ENCODE results near the gene PSMD1.

DNA sequence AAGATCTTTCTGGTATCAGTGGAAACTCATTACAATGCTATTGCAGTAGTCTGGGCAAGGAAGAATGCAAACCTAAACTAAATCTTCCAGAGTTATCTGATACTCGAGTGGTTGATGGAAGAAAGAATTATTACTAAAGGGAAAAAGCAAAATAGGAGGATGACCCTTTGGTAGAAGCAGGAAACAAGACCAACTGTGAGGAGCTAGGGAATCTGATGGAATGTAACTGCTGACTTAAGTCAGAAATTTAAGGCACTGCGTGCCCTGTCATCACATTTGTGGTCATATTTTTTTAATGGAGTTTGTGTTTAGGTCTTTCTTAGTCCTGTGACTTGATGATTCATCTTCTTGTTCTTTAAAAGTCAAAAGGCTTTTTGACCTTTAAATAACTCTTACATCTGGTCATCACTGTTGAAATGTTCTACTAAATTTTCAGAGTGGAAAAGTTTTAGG lies 105.2 kb downstream of the PSMD1 start:
- TF ChIP-seq RAD21 (conservative IDR thresholded peaks at IDR 0.05) = no peak
- TF ChIP-seq, protein P1, sequence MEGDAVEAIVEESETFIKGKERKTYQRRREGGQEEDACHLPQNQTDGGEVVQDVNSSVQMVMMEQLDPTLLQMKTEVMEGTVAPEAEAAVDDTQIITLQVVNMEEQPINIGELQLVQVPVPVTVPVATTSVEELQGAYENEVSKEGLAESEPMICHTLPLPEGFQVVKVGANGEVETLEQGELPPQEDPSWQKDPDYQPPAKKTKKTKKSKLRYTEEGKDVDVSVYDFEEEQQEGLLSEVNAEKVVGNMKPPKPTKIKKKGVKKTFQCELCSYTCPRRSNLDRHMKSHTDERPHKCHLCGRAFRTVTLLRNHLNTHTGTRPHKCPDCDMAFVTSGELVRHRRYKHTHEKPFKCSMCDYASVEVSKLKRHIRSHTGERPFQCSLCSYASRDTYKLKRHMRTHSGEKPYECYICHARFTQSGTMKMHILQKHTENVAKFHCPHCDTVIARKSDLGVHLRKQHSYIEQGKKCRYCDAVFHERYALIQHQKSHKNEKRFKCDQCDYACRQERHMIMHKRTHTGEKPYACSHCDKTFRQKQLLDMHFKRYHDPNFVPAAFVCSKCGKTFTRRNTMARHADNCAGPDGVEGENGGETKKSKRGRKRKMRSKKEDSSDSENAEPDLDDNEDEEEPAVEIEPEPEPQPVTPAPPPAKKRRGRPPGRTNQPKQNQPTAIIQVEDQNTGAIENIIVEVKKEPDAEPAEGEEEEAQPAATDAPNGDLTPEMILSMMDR (IDR thresholded peaks at IDR 0.05; ENCODE audit: poor library complexity, severe bottlenecking) = no peak
- TF ChIP-seq EP300 (conservative IDR thresholded peaks at IDR 0.05; ENCODE audit: poor library complexity, severe bottlenecking) = no peak
- TF ChIP-seq EZH2 (IDR thresholded peaks at IDR 0.05; ENCODE audit: borderline replicate concordance, insufficient read depth, low read length, poor library complexity, severe bottlenecking) = no peak
- TF ChIP-seq, protein P2, sequence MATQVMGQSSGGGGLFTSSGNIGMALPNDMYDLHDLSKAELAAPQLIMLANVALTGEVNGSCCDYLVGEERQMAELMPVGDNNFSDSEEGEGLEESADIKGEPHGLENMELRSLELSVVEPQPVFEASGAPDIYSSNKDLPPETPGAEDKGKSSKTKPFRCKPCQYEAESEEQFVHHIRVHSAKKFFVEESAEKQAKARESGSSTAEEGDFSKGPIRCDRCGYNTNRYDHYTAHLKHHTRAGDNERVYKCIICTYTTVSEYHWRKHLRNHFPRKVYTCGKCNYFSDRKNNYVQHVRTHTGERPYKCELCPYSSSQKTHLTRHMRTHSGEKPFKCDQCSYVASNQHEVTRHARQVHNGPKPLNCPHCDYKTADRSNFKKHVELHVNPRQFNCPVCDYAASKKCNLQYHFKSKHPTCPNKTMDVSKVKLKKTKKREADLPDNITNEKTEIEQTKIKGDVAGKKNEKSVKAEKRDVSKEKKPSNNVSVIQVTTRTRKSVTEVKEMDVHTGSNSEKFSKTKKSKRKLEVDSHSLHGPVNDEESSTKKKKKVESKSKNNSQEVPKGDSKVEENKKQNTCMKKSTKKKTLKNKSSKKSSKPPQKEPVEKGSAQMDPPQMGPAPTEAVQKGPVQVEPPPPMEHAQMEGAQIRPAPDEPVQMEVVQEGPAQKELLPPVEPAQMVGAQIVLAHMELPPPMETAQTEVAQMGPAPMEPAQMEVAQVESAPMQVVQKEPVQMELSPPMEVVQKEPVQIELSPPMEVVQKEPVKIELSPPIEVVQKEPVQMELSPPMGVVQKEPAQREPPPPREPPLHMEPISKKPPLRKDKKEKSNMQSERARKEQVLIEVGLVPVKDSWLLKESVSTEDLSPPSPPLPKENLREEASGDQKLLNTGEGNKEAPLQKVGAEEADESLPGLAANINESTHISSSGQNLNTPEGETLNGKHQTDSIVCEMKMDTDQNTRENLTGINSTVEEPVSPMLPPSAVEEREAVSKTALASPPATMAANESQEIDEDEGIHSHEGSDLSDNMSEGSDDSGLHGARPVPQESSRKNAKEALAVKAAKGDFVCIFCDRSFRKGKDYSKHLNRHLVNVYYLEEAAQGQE (IDR thresholded peaks at IDR 0.05; ENCODE audit: borderline replicate concordance) = no peak
- no peak for TF ChIP-seq TAF1 (IDR thresholded peaks at IDR 0.05; ENCODE audit: low read depth)
